Lower lobe of right lung (tissue), 2 donors: Measurements from ENCODE around the gene HTRA3. TPM values are rescaled to one million over a fixed set of nuclear protein-coding genes. Genes with fewer than 3 reads are reported as not detected.

Experiments used
- ATAC-seq, 2 donors: fragments of 200-7000 bp; cut with Tn5 transposase; one replicate each; pipeline ENCODE4 v1.9.1; 2020 to 2022; ENCODE audit warnings: mild to moderate bottlenecking in 2 of 2, moderate library complexity in 2 of 2
- DNase-seq: peaks from one replicate; pipeline ENCODE4 v3.0.0-alpha.2; 2020
- H3K27ac ChIP-seq: fragments of 200-600 bp; one replicate; pipeline ENCODE4 v1.8.0; 2022
- H3K27me3 ChIP-seq: fragments of 200-600 bp; one replicate; pipeline ENCODE4 v1.8.0; 2022; ENCODE audit warnings: low read depth
- H3K36me3 ChIP-seq: fragments of 200-600 bp; one replicate; pipeline ENCODE4 v1.8.0; 2022; ENCODE audit warnings: mild to moderate bottlenecking
- H3K4me1 ChIP-seq: fragments of 200-600 bp; one replicate; pipeline ENCODE4 v1.8.0; 2022
- H3K4me3 ChIP-seq: fragments of 200-600 bp; one replicate; pipeline ENCODE4 v1.8.0; 2022; ENCODE audit warnings: mild to moderate bottlenecking
- H3K9me3 ChIP-seq: fragments of 200-600 bp; one replicate; pipeline ENCODE4 v1.8.0; 2022
- CTCF ChIP-seq: fragments of 200-600 bp; IDR thresholded peaks from one replicate; pipeline ENCODE4 v1.8.0; 2022; ENCODE audit warnings: antibody characterized with exemption, mild to moderate bottlenecking
- intact Hi-C: fragments of 100-400 bp; cut with DNase I; formaldehyde crosslinking; loops from one replicate; pipeline ENCODE4 v1.11.0; 2022
- total RNA-seq: library from RNA; stranded (reverse); fragmentation: NEBNext Ultra II Directional; extraction: Animal tissue kit (Norgen Biotek cat#: 25700); gene quantifications from one replicate; pipeline ENCODE4 v1.2.1, GENCODE V29; 2021
- donor health status: DM: no; HTN: yes; CAD: no; lungs with severe emphysema.

Gene HTRA3
- total RNA-seq, 1 donor from 2014 or later: 15.5 TPM

GRCh38 chr4:8316911-8317351 is 47.4 kb downstream of the HTRA3 start:
- intact Hi-C loops: no loop called here
- H3K9me3 ChIP-seq: peaks cover 5% of the 10 kb centered on the region
- H3K27me3 ChIP-seq: no peaks in the 10 kb centered on the region
- H3K4me3 ChIP-seq: no peak overlapping the region
- DNase-seq (no peak), ATAC-seq (no peak)
- no peaks in the 10 kb centered on the region for H3K36me3 ChIP-seq
- no peak overlapping the region for H3K27ac ChIP-seq
- TF ChIP-seq CTCF: no peak
- H3K4me1 ChIP-seq: peaks cover 26% of the 10 kb centered on the region

GRCh38 chr4:8317474-8317873 is 47.9 kb downstream of the HTRA3 start:
- no peak for DNase-seq

GRCh38 chr4:8318509-8318908 is 49.0 kb downstream of the HTRA3 start:
- no peak for TF ChIP-seq CTCF
- ATAC-seq: no peak
- intact Hi-C loops: no loop called here
- Histone ChIP-seq H3K27me3 (no peaks in the 10 kb centered on the region), H3K36me3 (no peaks in the 10 kb centered on the region), H3K27ac (no peak overlapping the region), H3K9me3 (no peaks in the 10 kb centered on the region), H3K4me3 (no peak overlapping the region), H3K4me1 (peaks cover 26% of the 10 kb centered on the region)
- DNase-seq: no peak

More at GRCh38 chr4:8317474-8317873, 47.9 kb downstream of the HTRA3 start:
- Histone ChIP-seq H3K9me3 (peaks cover 5% of the 10 kb centered on the region), H3K36me3 (no peaks in the 10 kb centered on the region), H3K27me3 (no peaks in the 10 kb centered on the region), H3K4me3 (no peak overlapping the region), H3K27ac (no peak overlapping the region), H3K4me1 (peaks cover 26% of the 10 kb centered on the region)
- no peak for ATAC-seq
- TF ChIP-seq CTCF: no peak
- intact Hi-C loops: no loop called here

- Histone ChIP-seq H3K27me3 (no peaks in the 10 kb centered on the region), H3K36me3 (no peaks in the 10 kb centered on the region), H3K4me1 (peaks cover 26% of the 10 kb centered on the region), H3K9me3 (no peaks in the 10 kb centered on the region), H3K27ac (no peak overlapping the region), H3K4me3 (no peak overlapping the region)
- ATAC-seq: no peak
- no peak for TF ChIP-seq CTCF
- no peak for DNase-seq
- intact Hi-C loops: no loop called here
Observed at GRCh38 chr4:8319061-8319460, 49.5 kb downstream of the HTRA3 start.

GRCh38 chr4:8319731-8320385 is 50.3 kb downstream of the HTRA3 start:
- no peak overlapping the region for H3K4me3 ChIP-seq
- peaks cover 26% of the 10 kb centered on the region for H3K4me1 ChIP-seq
- peak overlapping the region; percentile 18 for H3K27ac ChIP-seq
- no peaks in the 10 kb centered on the region for H3K27me3 ChIP-seq
- DNase-seq: peak; percentile 51
- peak in 1 of 2 donors; percentile 40 for ATAC-seq
- no peaks in the 10 kb centered on the region for H3K9me3 ChIP-seq
- no peak for TF ChIP-seq CTCF
- intact Hi-C loops: no loop called here
- H3K36me3 ChIP-seq: no peaks in the 10 kb centered on the region
